GM21526 (cell line): ENCODE measurements around the gene RYR2.

Experiments
- ATAC-seq: cut with Tn5 transposase; IDR thresholded peaks from one replicate; pipeline ENCODE4 v1.9.1; 2021; ENCODE audit warnings: moderate library complexity; ENCODE audit not compliant: unreplicated experiment, low FRiP score

Gene RYR2

GRCh38 chr1:237692255-237692654 lies 650.3 kb downstream of the RYR2 start:
- ATAC-seq, result no peak

- no peak for ATAC-seq
Observed at GRCh38 chr1:237695878-237696277, 653.9 kb downstream of the RYR2 start.

GRCh38 chr1:237700181-237700580 lies 658.2 kb downstream of the RYR2 start:
- no peak for ATAC-seq

DNA sequence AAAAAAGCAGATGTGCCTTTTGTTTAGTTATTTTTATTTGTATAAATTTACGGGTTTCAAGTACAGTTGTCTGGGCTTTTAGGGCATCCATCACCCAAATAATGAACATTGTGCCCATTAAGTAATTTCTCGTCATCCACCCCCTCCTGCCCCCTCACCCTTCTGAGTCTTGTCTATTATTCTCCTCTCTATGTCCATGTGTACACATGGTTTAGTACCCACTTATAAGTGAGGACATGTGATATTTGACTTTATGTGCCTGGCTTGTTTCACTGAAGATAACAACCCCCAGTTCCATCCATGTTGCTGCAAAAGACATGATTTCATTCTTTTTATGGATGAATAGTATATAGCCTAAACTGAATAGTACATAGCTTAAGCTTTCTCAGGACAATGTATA lies 659.5 kb downstream of the RYR2 start:
- ATAC-seq, result no peak

- ATAC-seq, result no peak
Observed at GRCh38 chr1:237702161-237702560, 660.2 kb downstream of the RYR2 start.

- ATAC-seq, result no peak
Observed at GRCh38 chr1:237705462-237705861, 663.5 kb downstream of the RYR2 start.

DNA sequence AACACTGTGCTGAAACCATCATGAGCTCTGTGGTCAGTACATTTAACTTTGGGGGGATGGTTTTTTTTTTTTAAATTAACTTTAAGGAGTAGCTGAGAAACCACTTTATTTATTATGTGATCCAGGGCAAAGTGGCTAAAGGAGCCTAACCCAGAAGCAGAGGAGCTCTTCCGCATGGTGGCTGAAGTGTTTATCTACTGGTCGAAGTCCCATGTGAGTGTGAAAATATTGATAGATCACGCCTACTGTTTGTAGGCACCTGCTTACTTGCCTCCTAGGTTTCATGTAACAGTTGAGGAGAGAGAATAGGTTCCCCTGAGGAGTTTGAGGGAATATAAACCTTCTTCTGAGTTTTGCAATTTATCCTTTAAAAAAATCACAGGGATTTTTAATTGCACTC lies 667.4 kb downstream of the RYR2 start:
- no peak for ATAC-seq

GRCh38 chr1:237711281-237711680 lies 669.3 kb downstream of the RYR2 start:
- no peak for ATAC-seq

GRCh38 chr1:237712082-237712481 lies 670.1 kb downstream of the RYR2 start:
- no peak for ATAC-seq

- no peak for ATAC-seq
Observed at GRCh38 chr1:237712586-237713157, 670.7 kb downstream of the RYR2 start.

DNA sequence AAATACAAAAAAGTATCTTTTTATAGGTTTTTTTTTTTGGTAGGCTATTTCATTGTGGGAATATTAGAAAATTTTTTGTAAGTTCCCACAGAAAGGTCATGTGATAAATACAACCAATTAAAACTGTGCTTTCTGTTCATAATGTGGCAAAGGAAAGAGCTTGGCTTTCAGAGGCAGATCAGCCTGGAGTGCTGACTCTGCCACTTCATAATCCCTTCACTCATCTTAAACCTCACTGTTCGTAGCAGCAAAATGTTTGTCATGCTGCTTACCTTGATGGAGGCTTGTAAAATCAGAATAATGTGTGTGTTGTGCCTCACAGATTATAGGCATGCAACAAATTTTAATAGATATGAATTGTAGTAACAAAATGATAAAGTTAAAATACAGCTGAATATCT lies 671.9 kb downstream of the RYR2 start:
- no peak for ATAC-seq

DNA sequence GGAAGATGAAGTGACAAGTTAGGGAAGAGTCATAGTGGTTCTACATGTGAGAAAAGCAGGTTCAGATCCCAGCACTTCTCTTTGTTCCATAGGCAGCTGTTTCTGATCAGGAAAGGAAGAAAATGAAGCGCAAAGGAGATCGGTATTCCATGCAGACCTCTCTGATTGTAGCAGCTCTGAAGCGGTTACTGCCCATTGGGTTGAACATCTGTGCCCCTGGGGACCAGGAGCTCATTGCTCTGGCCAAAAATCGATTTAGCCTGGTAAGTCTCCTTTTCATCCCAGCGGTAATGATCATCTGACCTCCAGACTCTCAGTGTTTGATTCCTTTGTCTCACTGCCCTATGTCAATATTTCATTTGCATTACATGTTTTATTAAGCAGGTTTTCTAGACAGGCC lies 675.1 kb downstream of the RYR2 start:
- no peak for ATAC-seq

DNA sequence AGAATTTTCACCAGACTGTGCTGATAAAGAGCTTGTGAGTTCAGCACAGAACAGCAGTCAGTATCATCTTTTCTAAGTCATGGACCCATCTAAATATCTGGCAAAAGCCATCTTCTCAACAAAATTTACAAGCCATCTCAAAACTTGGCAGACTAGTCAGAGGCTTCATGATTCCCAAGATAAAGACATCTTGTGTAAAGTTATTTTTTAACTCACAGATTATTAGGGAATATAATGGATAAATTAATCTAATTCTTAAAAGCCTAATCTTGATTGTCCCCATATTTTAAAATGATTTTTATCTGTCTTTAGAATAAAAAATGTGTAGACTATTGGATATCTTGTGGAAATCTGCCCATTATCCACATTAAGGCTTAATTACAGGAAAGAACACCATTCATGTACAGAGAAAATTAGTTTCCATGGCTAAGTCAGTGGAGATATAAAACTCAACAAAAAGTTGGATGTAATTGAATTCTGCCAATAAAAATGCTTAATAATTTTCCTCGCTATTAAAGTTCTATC lies 688.9 kb downstream of the RYR2 start:
- ATAC-seq, result no peak

DNA sequence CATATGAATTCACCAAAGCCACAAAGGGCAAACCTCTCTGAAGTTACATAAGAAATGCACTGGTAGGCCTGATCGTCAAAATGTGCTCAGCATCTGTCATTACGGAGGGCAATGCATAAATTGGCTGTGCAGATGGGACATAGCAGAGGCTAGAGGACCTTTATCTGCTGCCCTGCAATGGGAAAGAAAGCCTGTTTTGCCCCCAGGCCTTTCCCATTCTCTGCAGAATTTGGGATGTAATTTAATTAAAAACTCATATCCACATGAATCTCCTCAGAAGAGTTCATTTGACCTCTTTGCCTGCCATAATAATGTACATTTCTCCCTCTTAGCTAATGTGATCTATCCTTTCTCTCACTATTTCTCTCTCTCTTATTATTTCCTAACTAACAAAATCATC lies 690.7 kb downstream of the RYR2 start:
- ATAC-seq, result no peak

DNA sequence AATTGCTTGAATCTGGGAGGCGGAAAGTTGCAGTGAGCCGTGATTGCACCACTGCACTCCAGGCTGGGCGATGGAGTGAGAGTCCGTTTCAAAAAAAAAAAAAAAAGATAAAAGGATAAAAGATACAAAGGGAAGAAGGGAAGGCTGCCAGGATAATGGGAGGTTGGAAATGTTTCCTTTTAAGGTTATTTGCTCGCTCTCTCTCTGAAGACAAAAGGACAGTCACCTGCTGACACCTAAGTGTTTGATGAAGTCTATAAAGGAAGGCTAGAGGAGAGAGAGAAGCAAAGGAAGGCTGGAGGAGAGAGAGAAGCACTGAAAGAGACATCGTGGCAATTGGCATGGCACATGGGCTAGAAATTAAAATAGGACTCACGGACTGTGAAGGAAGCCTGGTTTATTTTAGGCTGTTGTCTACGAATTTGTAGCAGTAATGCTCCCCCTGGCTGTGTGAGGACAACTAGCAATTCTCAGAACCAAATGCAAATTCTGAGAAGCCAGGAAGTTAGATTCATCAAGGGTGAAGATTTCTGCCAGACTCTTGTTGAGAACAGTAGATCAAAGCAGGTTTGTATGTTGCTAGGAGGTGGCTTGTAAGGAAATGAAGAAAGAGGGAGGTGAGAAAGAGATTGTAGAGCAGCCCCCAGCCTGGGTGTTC lies 694.5 kb downstream of the RYR2 start:
- no peak for ATAC-seq

DNA sequence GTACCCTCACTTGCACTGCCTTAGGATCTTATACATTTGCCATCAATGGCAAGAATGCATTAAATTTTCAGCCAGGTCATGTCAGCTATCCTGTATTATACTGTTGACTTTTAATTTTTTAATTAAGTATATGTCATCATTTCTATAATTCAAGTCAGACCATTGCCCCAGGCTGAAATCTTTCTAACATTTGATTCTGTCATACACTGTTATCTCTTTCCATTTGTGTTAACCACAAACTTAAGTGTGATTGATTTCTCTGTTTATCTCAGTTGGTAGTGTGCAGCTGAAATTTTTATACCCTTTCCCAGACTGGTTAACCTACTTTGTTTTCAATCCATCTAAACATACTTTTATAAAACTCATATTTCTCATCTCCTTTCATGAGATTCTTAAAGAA lies 695.5 kb downstream of the RYR2 start:
- ATAC-seq, result no peak

DNA sequence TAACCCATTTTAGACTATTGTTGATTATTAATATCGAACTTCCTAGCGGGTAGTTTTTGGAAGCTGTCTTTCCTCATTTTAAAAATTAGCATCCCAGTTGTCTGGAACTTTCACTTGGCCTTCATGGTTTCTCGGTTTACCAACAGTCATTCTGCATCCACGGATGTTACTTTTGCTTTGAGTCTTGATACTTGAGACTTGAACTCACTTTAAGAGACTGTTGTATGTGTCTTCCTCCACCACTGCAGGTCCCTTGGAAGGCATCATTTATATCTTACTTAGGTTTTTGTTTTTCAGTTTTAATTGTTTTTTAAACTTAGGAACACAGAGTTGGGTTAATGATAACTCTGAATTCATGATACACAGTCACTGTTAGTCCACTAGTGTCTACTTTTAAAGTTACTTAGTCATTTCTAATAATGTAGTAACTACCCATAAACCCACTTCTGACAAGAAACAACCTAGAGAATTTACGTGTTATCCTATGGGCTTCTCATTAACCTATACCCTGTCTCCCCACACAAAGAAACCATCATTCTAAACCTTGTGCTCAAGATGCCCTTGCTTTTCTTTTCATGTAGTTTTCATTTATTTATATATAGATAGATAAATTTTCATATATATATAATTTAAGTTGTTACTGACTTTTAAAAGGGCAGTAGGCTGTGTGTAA lies 696.1 kb downstream of the RYR2 start:
- ATAC-seq, result no peak

GRCh38 chr1:237740846-237741245 lies 698.9 kb downstream of the RYR2 start:
- ATAC-seq, result no peak

- no peak for ATAC-seq
Observed at GRCh38 chr1:237745545-237745944, 703.6 kb downstream of the RYR2 start.

GRCh38 chr1:237748171-237748960 lies 706.4 kb downstream of the RYR2 start:
- ATAC-seq, result no peak

DNA sequence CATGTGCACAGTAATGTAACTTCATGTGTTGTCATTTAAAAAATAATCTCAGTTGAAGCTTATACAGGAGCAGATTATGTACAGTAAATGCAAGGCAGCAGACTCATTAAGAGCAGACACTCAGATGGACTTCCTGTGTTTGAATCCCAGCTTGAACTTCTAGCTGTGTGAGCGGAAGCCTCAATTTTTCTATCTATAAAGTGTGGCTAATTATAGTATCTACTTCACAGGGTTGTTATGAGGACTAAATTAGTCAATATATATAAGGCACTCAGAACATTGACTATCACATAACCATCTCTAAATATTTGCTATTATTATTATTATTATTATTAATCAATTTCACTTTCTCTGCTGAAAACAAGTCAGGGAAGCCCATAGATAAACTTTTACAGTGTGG lies 707.1 kb downstream of the RYR2 start:
- ATAC-seq, result no peak
